SK-N-SH treated with all-trans-retinoic acid at 6 μM for 48 hours (cell line): ENCODE measurements around the gene LBH.

Experiments used
- ATAC-seq: fragments of 200-7000 bp; cut with Tn5 transposase; 3 replicates; pipeline ENCODE4 v1.9.1; 2020; ENCODE audit warnings: mild to moderate bottlenecking, moderate library complexity
- ARNTL ChIP-seq: fragments of 450-650 bp; formaldehyde crosslinking; IDR thresholded peaks from 2 replicates; pipeline ENCODE4 v1.5.0; 2020; ENCODE audit warnings: low read depth, mild to moderate bottlenecking, moderate library complexity, borderline replicate concordance
- BACH2 ChIP-seq: fragments of 250-450 bp; sonication (Bioruptor Pico); IDR thresholded peaks from 2 replicates; pipeline ENCODE4 v1.9.0; 2021; ENCODE audit warnings: mild to moderate bottlenecking, borderline replicate concordance
- CSDC2 ChIP-seq: fragments of 250-450 bp; sonication (Bioruptor Pico); IDR thresholded peaks from 2 replicates; pipeline ENCODE4 v1.5.0; 2020; ENCODE audit warnings: mild to moderate bottlenecking, moderate library complexity
- ESRRG ChIP-seq: fragments of 250-450 bp; sonication (Bioruptor Pico); IDR thresholded peaks from 2 replicates; pipeline ENCODE4 v1.6.1; 2021; ENCODE audit warnings: mild to moderate bottlenecking
- GLIS3 ChIP-seq: fragments of 250-450 bp; sonication (Bioruptor Pico); IDR thresholded peaks from 2 replicates; pipeline ENCODE4 v1.5.0; 2020; ENCODE audit warnings: mild to moderate bottlenecking, moderate library complexity
- ISL1 ChIP-seq: fragments of 250-450 bp; sonication (Bioruptor Pico); IDR thresholded peaks from 2 replicates; pipeline ENCODE4 v2.1.2; 2022; ENCODE audit warnings: mild to moderate bottlenecking, moderate library complexity
- OSR1 ChIP-seq: fragments of 250-450 bp; sonication (Bioruptor Pico); IDR thresholded peaks from 2 replicates; pipeline ENCODE4 v1.8.0; 2022; ENCODE audit warnings: moderate library complexity, mild to moderate bottlenecking, inconsistent platforms
- PPARA ChIP-seq: fragments of 250-450 bp; sonication (Bioruptor Pico); IDR thresholded peaks from 2 replicates; pipeline ENCODE4 v1.5.0; 2020; ENCODE audit warnings: mild to moderate bottlenecking, borderline replicate concordance
- RARB ChIP-seq: fragments of 250-450 bp; sonication (Bioruptor Pico); IDR thresholded peaks from 2 replicates; pipeline ENCODE4 v1.8.0; 2021; ENCODE audit warnings: mild to moderate bottlenecking, moderate library complexity
- SNAI2 ChIP-seq: fragments of 250-450 bp; sonication (Bioruptor Pico); IDR thresholded peaks from 2 replicates; pipeline ENCODE4 v1.5.0; 2020; ENCODE audit warnings: mild to moderate bottlenecking, moderate library complexity
- TCF4 ChIP-seq: fragments of 250-450 bp; sonication (Bioruptor Pico); IDR thresholded peaks from 2 replicates; pipeline ENCODE4 v1.8.0; 2021; ENCODE audit warnings: mild to moderate bottlenecking, moderate library complexity, borderline replicate concordance
- TOX ChIP-seq: fragments of 250-450 bp; sonication (Bioruptor Pico); IDR thresholded peaks from 2 replicates; pipeline ENCODE4 v1.8.0; 2021; ENCODE audit warnings: mild to moderate bottlenecking, moderate library complexity, borderline replicate concordance
- ZC3H10 ChIP-seq: fragments of 250-450 bp; sonication (Bioruptor Pico); IDR thresholded peaks from 2 replicates; pipeline ENCODE4 v1.5.1; 2021; ENCODE audit warnings: mild to moderate bottlenecking, moderate library complexity
- ZFP3 ChIP-seq: fragments of 250-450 bp; sonication (Bioruptor Pico); IDR thresholded peaks from 2 replicates; pipeline ENCODE4 v1.5.0; 2020; ENCODE audit warnings: mild to moderate bottlenecking, moderate library complexity
- ZFP30 ChIP-seq: fragments of 450-650 bp; formaldehyde crosslinking; IDR thresholded peaks from 2 replicates; pipeline ENCODE4 v1.5.0; 2022; ENCODE audit warnings: mild to moderate bottlenecking, moderate library complexity
- ZNF565 ChIP-seq: fragments of 450-650 bp; formaldehyde crosslinking; conservative IDR thresholded peaks from 2 replicates; pipeline ENCODE4 v1.5.0; 2020; ENCODE audit warnings: low read depth, mild to moderate bottlenecking, moderate library complexity
- ZNF70 ChIP-seq: fragments of 450-650 bp; formaldehyde crosslinking; IDR thresholded peaks from 2 replicates; pipeline ENCODE4 v1.5.0; 2020; ENCODE audit warnings: mild to moderate bottlenecking, moderate library complexity
- ZNF8 ChIP-seq: fragments of 450-650 bp; formaldehyde crosslinking; IDR thresholded peaks from 2 replicates; pipeline ENCODE4 v1.5.0; 2020; ENCODE audit warnings: mild to moderate bottlenecking, moderate library complexity
- TF ChIP-seq, protein P1 (sequence below): fragments of 250-450 bp; sonication (Bioruptor Pico); IDR thresholded peaks from 2 replicates; pipeline ENCODE4 v1.5.1; 2021; ENCODE audit warnings: mild to moderate bottlenecking, moderate library complexity
- TF ChIP-seq, protein P2 (sequence below): fragments of 250-450 bp; sonication (Bioruptor Pico); IDR thresholded peaks from 2 replicates; pipeline ENCODE4 v1.5.0; 2020; ENCODE audit warnings: mild to moderate bottlenecking, moderate library complexity
- TF ChIP-seq, protein P3 (sequence below): fragments of 250-450 bp; sonication (Bioruptor Pico); IDR thresholded peaks from 2 replicates; pipeline ENCODE4 v1.8.0; 2021; ENCODE audit warnings: low read depth, mild to moderate bottlenecking, moderate library complexity, borderline replicate concordance
- TF ChIP-seq, protein P4 (sequence below): fragments of 250-450 bp; sonication (Bioruptor Pico); IDR thresholded peaks from 2 replicates; pipeline ENCODE4 v1.8.0; 2020; ENCODE audit warnings: mild to moderate bottlenecking, moderate library complexity, borderline replicate concordance
- TF ChIP-seq, protein P5 (sequence below): fragments of 250-450 bp; sonication (Bioruptor Pico); IDR thresholded peaks from 2 replicates; pipeline ENCODE4 v1.5.1; 2020; ENCODE audit warnings: low read depth, mild to moderate bottlenecking, moderate library complexity

The LBH gene

DNA sequence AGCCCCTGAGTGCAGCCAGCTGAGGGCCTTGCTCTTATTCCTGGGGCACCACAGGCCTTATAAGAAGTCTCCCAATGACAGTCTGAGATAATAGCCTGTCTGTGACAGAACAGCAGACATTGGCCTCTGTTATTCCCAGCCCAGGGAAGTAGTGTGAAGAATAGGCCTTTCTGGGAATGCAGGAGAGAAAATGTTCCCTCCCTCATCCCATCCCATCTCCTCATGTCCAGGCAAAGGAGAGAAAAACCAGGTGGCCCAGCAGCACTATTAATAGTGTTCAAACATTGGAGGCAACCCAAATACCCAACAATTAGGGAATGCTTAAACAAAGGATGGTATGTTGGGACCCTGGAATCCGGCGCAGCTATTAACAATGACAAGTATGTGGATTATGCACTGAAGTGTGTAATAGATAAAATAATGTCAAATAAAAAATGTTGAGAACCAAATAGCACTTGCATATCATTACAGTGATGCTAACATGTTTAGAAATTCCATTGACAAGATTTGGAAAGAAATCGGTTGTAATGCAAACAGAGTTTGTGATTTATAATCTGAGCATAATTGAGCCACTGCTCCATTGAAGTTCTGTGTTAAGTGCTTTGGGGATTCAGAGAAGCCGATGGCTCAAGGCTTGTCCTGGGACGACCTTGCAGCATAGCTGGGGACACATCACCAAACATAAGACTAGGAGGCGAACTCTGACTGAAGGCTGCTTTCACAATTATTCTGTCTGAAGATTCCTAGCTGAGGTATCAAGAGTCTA is 69.3 kb downstream of the LBH start:
- ATAC-seq: peak; percentile 88
- TF ChIP-seq, protein P1, sequence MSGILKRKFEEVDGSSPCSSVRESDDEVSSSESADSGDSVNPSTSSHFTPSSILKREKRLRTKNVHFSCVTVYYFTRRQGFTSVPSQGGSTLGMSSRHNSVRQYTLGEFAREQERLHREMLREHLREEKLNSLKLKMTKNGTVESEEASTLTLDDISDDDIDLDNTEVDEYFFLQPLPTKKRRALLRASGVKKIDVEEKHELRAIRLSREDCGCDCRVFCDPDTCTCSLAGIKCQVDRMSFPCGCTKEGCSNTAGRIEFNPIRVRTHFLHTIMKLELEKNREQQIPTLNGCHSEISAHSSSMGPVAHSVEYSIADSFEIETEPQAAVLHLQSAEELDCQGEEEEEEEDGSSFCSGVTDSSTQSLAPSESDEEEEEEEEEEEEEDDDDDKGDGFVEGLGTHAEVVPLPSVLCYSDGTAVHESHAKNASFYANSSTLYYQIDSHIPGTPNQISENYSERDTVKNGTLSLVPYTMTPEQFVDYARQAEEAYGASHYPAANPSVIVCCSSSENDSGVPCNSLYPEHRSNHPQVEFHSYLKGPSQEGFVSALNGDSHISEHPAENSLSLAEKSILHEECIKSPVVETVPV: peak; percentile 97
- TF ChIP-seq BACH2: no peak; the same call in 1 of the 2 replicates
- TF ChIP-seq OSR1: no peak
- TF ChIP-seq ISL1 (CRISPR knock-in tag): peak; percentile 100
- TF ChIP-seq, protein P2, sequence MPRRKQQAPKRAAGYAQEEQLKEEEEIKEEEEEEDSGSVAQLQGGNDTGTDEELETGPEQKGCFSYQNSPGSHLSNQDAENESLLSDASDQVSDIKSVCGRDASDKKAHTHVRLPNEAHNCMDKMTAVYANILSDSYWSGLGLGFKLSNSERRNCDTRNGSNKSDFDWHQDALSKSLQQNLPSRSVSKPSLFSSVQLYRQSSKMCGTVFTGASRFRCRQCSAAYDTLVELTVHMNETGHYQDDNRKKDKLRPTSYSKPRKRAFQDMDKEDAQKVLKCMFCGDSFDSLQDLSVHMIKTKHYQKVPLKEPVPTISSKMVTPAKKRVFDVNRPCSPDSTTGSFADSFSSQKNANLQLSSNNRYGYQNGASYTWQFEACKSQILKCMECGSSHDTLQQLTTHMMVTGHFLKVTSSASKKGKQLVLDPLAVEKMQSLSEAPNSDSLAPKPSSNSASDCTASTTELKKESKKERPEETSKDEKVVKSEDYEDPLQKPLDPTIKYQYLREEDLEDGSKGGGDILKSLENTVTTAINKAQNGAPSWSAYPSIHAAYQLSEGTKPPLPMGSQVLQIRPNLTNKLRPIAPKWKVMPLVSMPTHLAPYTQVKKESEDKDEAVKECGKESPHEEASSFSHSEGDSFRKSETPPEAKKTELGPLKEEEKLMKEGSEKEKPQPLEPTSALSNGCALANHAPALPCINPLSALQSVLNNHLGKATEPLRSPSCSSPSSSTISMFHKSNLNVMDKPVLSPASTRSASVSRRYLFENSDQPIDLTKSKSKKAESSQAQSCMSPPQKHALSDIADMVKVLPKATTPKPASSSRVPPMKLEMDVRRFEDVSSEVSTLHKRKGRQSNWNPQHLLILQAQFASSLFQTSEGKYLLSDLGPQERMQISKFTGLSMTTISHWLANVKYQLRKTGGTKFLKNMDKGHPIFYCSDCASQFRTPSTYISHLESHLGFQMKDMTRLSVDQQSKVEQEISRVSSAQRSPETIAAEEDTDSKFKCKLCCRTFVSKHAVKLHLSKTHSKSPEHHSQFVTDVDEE (CRISPR knock-in tag): peak; percentile 87; the same call in 1 of the 2 replicates
- TF ChIP-seq TOX: no peak
- TF ChIP-seq SNAI2 (CRISPR knock-in tag): no peak; the same call in 1 of the 2 replicates
- TF ChIP-seq ZNF70 (CRISPR knock-in tag): peak; percentile 91
- TF ChIP-seq GLIS3 (CRISPR knock-in tag): peak; percentile 84
- no peak for TF ChIP-seq ZNF565 (CRISPR knock-in tag)
- 0 out of 2 replicates have a peak, but pooled peaks have one; percentile 8 for TF ChIP-seq ZNF8 (CRISPR knock-in tag)
- peak; percentile 93; the same call in 1 of the 2 replicates for TF ChIP-seq CSDC2
- TF ChIP-seq, protein P3, sequence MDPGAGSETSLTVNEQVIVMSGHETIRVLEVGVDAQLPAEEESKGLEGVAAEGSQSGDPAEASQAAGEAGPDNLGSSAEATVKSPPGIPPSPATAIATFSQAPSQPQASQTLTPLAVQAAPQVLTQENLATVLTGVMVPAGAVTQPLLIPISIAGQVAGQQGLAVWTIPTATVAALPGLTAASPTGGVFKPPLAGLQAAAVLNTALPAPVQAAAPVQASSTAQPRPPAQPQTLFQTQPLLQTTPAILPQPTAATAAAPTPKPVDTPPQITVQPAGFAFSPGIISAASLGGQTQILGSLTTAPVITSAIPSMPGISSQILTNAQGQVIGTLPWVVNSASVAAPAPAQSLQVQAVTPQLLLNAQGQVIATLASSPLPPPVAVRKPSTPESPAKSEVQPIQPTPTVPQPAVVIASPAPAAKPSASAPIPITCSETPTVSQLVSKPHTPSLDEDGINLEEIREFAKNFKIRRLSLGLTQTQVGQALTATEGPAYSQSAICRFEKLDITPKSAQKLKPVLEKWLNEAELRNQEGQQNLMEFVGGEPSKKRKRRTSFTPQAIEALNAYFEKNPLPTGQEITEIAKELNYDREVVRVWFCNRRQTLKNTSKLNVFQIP (CRISPR knock-in tag): peak; percentile 48; the same call in 1 of the 2 replicates
- peak; percentile 11; the same call in 1 of the 2 replicates for TF ChIP-seq ZFP30 (CRISPR knock-in tag)
- no peak; the same call in 1 of the 2 replicates for TF ChIP-seq ZC3H10 (CRISPR knock-in tag)
- no peak for TF ChIP-seq PPARA (CRISPR knock-in tag)
- TF ChIP-seq ARNTL: no peak; the same call in 1 of the 2 replicates
- TF ChIP-seq, protein P4, sequence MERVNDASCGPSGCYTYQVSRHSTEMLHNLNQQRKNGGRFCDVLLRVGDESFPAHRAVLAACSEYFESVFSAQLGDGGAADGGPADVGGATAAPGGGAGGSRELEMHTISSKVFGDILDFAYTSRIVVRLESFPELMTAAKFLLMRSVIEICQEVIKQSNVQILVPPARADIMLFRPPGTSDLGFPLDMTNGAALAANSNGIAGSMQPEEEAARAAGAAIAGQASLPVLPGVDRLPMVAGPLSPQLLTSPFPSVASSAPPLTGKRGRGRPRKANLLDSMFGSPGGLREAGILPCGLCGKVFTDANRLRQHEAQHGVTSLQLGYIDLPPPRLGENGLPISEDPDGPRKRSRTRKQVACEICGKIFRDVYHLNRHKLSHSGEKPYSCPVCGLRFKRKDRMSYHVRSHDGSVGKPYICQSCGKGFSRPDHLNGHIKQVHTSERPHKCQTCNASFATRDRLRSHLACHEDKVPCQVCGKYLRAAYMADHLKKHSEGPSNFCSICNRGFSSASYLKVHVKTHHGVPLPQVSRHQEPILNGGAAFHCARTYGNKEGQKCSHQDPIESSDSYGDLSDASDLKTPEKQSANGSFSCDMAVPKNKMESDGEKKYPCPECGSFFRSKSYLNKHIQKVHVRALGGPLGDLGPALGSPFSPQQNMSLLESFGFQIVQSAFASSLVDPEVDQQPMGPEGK (CRISPR knock-in tag): no peak
- peak; percentile 77 for TF ChIP-seq ESRRG (CRISPR knock-in tag)
- TF ChIP-seq TCF4: peak; percentile 94
- no peak; the same call in 1 of the 2 replicates for TF ChIP-seq RARB
- TF ChIP-seq, protein P5, sequence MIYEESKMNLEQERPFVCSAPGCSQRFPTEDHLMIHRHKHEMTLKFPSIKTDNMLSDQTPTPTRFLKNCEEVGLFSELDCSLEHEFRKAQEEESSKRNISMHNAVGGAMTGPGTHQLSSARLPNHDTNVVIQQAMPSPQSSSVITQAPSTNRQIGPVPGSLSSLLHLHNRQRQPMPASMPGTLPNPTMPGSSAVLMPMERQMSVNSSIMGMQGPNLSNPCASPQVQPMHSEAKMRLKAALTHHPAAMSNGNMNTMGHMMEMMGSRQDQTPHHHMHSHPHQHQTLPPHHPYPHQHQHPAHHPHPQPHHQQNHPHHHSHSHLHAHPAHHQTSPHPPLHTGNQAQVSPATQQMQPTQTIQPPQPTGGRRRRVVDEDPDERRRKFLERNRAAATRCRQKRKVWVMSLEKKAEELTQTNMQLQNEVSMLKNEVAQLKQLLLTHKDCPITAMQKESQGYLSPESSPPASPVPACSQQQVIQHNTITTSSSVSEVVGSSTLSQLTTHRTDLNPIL (CRISPR knock-in tag): peak; percentile 99
- TF ChIP-seq ZFP3: peak; percentile 83; the same call in 1 of the 2 replicates

DNA sequence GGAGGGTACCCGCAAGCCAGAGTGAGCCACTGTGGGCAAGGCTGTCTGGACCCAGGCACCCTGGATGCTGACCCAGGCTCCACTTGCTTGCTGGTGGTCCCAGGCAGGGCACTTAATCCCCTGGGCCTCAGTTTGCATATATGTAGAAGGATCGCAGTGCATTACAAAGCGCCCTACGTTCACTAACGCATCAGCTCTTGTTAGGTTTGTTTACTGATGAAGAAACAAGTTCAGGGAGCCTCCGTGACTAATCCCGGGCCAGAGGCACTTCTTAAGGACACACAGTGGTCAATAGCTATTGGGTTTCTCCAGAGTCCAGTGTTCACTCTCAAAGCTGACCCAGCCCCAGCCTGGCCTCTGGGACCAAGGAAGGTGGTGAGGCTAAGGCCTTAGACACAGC is 70.2 kb downstream of the LBH start:
- no peak for ATAC-seq
- TF ChIP-seq TCF4 (no peak), BACH2 (no peak), PPARA (CRISPR knock-in tag) (no peak), ZNF565 (CRISPR knock-in tag) (no peak), ZNF70 (CRISPR knock-in tag) (no peak), ZFP3 (no peak), TOX (no peak), CSDC2 (no peak), ZC3H10 (CRISPR knock-in tag) (no peak), ZNF8 (CRISPR knock-in tag) (no peak), SNAI2 (CRISPR knock-in tag) (no peak), ISL1 (CRISPR knock-in tag) (no peak)
- TF ChIP-seq, protein P2 (CRISPR knock-in tag): no peak
- TF ChIP-seq, protein P4 (CRISPR knock-in tag): no peak
